GM18907 (cell line): ENCODE data around the gene LTBP3.
"Not testable (repeated sequence)": the region's sequence is repeated elsewhere in the genome, so short reads cannot be mapped to it uniquely, and the experiment has no call there.

ENCODE experiments used
- ATAC-seq: cut with Tn5 transposase; IDR thresholded peaks from one replicate; pipeline ENCODE4 v1.9.1; 2021; ENCODE audit warnings: mild to moderate bottlenecking, moderate library complexity; ENCODE audit not compliant: unreplicated experiment

The LTBP3 gene

GRCh38 chr11:65572356-65573051, 14.3 kb upstream of the LTBP3 start, which contains the start of gene FAM89B:
Gene FAM89B, plus strand, starts transcription at chr11:65572538. Its CDS starts 132 bp downstream, at chr11:65572670.
- no peak for ATAC-seq

- ATAC-seq = no peak
Observed at GRCh38 chr11:65571940-65572339, 13.8 kb upstream of the LTBP3 start.

DNA sequence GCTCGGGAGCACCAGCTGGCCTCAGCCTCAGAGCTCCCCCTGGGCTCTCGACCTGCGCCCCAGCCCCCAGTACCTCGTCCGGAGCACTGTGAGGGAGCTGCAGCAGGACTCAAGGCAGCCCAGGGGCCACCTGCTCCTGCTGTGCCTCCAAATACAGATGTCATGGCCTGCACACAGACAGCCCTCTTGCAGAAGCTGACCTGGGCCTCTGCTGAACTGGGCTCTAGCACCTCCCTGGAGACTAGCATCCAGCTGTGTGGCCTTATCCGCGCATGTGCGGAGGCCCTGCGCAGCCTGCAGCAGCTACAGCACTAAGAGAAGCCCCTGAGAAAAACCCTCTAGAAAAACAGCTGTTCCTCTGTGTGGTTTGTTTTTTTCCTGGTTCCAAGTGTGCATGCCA, 13.3 kb upstream of the LTBP3 start:
- ATAC-seq = no peak

DNA sequence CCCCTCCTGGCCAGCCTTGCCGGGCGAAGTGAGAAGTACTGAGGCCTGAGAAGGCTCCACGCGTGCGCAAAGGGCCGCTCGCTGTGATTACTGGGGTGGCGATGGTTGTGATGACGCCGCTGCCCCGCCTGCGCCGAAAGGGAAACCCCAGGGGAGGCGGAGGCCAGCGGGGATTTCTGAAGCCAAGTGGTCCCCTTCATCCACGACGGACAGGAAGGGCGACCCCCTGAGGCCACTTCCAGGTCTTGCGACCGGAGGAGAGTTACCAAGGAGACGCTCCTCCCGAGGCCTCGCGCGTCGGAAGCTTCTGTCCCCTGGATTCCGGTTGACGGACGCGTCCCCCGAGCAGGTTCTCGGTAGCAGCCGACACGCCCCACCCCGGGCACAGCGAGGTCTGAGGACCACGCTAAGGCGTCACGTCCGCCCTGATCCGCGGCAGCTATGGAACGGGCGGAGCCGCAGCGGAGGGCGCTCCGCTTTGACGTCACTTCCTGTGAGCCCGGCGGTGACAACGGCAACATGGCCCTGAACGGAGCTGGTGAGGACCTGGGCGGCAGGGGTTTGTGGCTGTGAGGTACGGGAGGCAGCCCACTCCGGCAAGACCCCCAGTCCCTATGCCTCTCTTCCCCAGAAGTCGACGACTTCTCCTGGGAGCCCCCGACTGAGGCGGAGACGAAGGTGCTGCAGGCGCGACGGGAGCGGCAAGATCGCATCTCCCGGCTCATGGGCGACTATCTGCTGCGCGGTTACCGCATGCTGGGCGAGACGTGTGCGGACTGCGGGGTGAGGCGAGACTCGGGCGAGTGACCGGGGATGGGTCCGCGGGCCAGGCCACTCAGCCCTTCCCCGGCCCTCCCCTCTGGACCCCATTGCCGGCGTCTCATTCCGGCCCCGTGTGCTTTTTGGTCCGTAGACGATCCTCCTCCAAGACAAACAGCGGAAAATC, 12.1 kb upstream of the LTBP3 start, which contains the start of gene ZNRD2:
Gene ZNRD2, plus strand, starts transcription at position 505 of the 946 bp plus-strand sequence. Its CDS starts 15 bp downstream, at position 520.
- ATAC-seq = peak; percentile 66

DNA sequence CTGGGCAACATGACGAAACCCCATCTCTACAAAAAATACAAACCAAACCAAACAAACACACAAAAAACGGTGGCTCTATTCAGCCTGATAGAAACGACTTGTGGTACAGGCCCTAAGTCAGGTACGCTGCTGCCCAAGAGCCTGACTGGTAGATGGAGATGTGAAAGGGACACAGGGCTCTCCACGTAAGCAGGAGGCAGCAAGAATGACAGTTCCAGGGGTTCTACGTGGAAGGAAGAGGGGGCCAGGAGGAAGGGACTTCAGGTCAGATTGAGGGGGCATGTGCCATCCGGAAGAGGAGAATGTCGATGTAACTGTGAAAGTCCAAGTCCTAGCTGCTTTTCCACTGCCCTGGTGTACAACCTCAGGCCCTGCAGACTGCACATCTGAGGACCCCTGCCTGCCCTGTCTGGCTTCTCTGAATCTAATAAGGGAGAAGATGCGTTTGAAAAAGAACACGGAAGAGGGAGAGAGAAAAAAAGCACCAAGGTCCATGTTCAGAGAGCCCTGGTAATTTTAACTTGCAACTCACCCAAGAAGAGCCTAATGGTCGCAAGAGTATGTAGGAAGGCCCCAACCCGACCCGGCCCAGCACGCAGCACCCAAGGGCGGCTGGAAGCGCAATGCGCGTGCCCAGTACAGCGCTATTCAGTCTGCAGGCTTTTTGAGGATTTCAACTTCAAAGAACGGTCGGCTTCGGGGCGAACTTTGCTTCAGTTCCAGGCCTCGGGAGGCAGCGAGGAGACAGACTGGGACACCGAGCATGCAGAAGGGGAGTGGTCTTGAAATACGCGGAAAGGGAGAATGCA, 11.2 kb upstream of the LTBP3 start:
- peak; percentile 5 for ATAC-seq

DNA sequence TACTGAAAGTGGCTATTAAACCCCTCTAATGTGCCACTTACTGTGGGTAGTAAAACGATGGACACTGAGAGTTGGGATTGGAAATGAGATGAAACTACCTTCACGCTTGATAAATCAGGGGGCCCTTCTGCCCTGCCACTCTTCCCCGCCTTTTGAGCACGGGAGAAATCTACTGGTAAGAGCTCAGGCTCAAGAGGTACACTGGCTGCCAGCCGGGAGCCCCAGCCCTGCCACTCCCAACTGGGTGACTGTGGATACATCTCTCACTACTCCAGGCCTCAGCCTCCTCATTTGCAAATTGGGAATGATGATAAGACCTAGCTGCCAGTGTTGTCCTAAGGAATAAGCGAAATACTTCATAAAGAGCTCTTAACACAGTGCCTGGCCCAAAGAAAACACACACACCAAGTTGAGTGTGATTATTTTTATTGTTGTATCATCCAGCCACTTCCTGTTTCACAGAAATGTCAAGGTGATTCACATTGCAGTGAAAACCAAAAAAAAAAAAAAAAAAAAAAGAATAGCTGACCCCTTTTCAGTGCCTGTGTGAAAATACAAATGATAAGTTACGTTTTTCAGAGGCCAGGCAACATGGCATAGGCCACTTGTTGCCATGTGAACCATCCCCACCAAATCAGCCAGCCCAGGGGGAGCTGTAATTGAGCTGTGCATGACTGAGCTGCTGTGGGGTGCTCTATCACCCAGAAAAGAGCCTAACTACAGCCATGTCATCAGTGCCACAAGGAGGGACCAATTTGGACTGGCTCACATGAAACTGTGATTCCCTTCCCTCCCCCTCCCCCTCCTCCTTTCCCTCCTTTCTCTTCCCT, 7.7 kb upstream of the LTBP3 start:
- no peak for ATAC-seq

DNA sequence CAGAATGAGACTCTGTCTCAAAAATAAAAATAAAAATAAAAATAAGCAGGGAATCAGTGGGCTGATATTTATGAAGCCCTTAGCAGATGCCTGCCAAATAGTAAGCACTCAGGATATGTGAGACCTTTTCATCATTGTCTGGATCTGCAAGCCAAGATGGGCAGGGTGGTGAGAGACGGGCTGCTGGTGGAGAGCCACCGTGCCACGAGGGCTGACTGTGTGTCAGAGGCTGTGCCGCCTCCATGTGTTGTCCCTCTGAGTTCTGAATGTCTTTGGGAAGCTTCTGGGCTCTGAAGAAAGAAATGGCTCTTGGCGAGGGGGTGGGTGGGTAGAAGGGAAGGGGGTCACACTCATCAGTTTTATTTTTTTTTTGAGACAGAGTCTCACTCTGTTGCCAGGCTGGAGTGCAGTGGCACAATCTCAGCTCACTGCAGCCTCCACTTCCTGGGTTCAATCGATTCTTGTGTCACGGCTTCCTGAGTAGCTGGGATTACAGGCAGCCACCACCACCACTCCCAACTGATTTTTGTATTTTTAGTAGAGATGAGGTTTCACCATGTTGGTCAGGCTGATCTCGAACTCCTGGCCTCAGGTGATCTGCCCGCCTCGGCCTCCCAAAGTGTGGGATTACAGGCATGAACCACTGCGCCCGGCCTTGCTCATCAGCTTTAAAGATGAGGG, 6.9 kb upstream of the LTBP3 start:
- not testable (repeated sequence) for ATAC-seq

GRCh38 chr11:65563601-65564000, 5.4 kb upstream of the LTBP3 start:
- ATAC-seq = no peak

DNA sequence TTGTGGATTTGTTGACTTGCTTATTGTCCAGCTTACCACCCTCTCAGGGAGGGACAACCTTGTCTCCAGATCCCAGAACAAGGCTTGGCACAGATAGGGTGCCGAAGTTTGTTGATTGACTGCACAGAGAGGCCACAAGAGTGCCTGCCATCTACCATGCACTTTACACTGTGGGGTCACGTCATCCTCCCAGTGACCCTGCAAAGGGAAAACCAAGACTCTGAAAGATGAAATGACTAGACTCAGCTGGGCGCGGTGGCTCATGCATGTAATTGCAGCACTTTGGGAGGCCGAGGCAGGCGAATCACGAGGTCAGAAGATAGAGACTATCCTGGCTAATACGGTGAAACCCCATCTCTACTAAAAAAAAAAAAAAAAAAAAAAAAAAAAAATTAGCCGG, 4.6 kb upstream of the LTBP3 start:
- no peak for ATAC-seq

- ATAC-seq = no peak
Observed at GRCh38 chr11:65562020-65562419, 3.9 kb upstream of the LTBP3 start.

GRCh38 chr11:65560555-65561418, 2.6 kb upstream of the LTBP3 start:
- no peak for ATAC-seq

DNA sequence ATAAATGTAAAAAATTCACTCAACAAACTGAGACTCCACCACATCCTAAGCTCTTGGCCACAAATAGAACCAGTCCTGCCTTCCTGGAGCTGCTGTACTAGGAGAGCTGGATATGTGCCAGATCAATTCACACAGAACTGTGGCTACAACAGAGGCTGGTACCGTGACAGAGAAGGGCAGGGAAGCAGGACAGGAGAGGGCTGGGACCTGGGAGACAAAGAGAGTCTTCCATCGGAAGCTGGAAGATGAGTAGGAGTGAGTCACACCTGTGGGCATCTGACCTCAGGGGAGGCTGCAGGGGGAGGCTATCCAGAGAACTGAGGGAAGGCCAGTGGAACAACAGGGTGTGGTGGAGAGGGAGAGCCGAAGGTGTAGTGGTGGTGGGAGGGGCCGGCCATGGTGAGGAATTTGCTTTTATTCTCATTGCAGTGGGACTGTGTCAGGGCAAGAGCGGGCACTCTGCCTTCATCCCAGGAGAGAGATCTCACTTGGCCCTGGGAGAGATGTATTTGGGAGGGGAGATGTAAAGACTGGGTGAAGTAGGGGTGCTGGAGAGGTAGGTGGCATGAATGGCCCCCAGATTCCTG, 1.9 kb upstream of the LTBP3 start:
- ATAC-seq = no peak

DNA sequence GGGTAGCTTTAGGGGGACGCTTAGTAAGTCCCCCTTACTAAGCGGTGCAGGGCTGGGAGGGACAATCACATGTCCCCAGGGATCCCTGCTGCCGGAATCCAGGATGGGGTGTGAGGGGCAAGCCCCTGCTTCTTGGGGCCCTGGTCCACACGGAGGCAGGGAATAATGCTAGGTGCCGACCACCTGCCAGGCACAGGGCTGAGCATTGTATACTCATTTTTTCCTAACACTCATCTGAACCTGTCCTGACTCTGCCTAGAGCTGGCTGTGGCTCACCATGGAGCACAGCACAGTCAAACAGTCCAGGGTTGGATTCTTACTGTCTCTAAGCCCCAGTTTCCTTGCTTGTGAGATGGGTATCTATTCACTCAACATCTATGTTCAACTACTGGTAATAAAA, 1.4 kb upstream of the LTBP3 start:
- no peak for ATAC-seq

GRCh38 chr11:65558930-65559509, 861 bp upstream of the LTBP3 start:
- ATAC-seq = no peak

- no peak for ATAC-seq
Observed at GRCh38 chr11:65557280-65558001, 718 bp downstream of the LTBP3 start.

- no peak for ATAC-seq
Observed at GRCh38 chr11:65556470-65557279, 1.5 kb downstream of the LTBP3 start.
